MCF 10A (cell line): ENCODE results near the gene DHRS1. TPM values are rescaled to one million over a fixed set of nuclear protein-coding genes. Genes with fewer than 3 reads are reported as not detected.

Experiments
- BruUV-seq: library from RNA; stranded (reverse); fragments of 400-500 nt; replicated peaks from 2 replicates; lab custom pipeline; 2021; lab: Mats Ljungman, UMichigan
- CTCF ChIA-PET: fragments of 300-600 bp; sonication (Branson Sonifier 250); formaldehyde crosslinking; extraction: SDS; loops from one replicate; lab custom pipeline; 2021; ENCODE audit warnings: antibody characterized with exemption, inconsistent platforms; lab: Yijun Ruan, JAX
- POLR2A ChIA-PET: fragments of 300-600, 350-650 bp; sonication (Branson Sonifier 250); formaldehyde crosslinking; extraction: SDS; loops from one replicate; lab custom pipeline; 2020; ENCODE audit warnings: antibody characterized with exemption, inconsistent platforms; lab: Yijun Ruan, JAX
- DNase-seq: peaks from one replicate; pipeline ENCODE4 v3.0.0-alpha.2; 2018; ENCODE audit not compliant: unreplicated experiment
- H3K27ac Mint-ChIP-seq: one replicate; pipeline ENCODE4 v1.8.0; 2022; ENCODE audit warnings: mild to moderate bottlenecking, low read depth, mixed read lengths; ENCODE audit not compliant: unreplicated experiment
- H3K27me3 Mint-ChIP-seq: one replicate; pipeline ENCODE4 v1.8.0; 2022; ENCODE audit warnings: mixed read lengths; ENCODE audit not compliant: insufficient read depth, unreplicated experiment
- H3K36me3 Mint-ChIP-seq: one replicate; pipeline ENCODE4 v1.8.0; 2022; ENCODE audit warnings: mild to moderate bottlenecking, moderate library complexity, mixed read lengths; ENCODE audit not compliant: insufficient read depth, unreplicated experiment
- H3K4me1 Mint-ChIP-seq: one replicate; pipeline ENCODE4 v1.8.0; 2022; ENCODE audit warnings: mixed read lengths; ENCODE audit not compliant: insufficient read depth, unreplicated experiment
- H3K4me3 Mint-ChIP-seq: one replicate; pipeline ENCODE4 v1.8.0; 2022; ENCODE audit warnings: mild to moderate bottlenecking, moderate library complexity, mixed read lengths; ENCODE audit not compliant: unreplicated experiment
- H3K9me3 Mint-ChIP-seq: one replicate; pipeline ENCODE4 v1.8.0; 2022; ENCODE audit warnings: mixed read lengths; ENCODE audit not compliant: unreplicated experiment
- intact Hi-C: fragments of 100-400 bp; cut with micrococcal nuclease; formaldehyde crosslinking; loops from 2 replicates; pipeline ENCODE4 v1.14.1; 2022
- total RNA-seq: library from RNA; stranded (reverse); gene quantifications from 2 replicates; pipeline ENCODE4 v1.2.3, GENCODE V29; 2022
- TF ChIP-seq, protein P1 (sequence below): fragments of 200-600 bp; IDR thresholded peaks from one replicate; pipeline ENCODE4 v1.8.0; 2022; ENCODE audit warnings: antibody characterized with exemption, mild to moderate bottlenecking; ENCODE audit not compliant: unreplicated experiment

The DHRS1 gene
- total RNA-seq, 1 experiment from 2014 or later = 29.7 TPM

DNA sequence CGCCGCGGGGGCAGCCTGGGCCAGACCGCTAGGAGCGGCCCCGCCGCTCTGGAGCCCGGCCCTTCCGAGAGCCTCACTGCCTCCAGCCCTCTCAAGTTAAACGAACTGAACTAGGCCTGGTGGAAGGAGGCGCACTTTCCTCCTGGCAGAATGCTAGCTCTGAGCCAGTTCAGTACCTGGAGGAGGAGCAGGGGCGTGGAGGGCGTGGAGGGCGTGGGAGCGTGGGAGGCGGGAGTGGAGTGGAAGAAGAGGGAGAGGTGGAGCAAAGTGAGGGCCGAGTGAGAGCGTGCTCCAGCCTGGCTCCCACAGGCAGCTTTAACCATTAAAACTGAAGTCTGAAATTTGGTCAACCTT, 17.0 kb upstream of the DHRS1 start:
- Mint-ChIP-seq H3K27ac (no peak overlapping the region), H3K4me1 (peaks cover 20% of the 10 kb centered on the region), H3K36me3 (peaks cover 16% of the 10 kb centered on the region), H3K4me3 (no peak overlapping the region), H3K27me3 (peaks cover 23% of the 10 kb centered on the region), H3K9me3 (no peaks in the 10 kb centered on the region)
- TF ChIP-seq, protein P1, sequence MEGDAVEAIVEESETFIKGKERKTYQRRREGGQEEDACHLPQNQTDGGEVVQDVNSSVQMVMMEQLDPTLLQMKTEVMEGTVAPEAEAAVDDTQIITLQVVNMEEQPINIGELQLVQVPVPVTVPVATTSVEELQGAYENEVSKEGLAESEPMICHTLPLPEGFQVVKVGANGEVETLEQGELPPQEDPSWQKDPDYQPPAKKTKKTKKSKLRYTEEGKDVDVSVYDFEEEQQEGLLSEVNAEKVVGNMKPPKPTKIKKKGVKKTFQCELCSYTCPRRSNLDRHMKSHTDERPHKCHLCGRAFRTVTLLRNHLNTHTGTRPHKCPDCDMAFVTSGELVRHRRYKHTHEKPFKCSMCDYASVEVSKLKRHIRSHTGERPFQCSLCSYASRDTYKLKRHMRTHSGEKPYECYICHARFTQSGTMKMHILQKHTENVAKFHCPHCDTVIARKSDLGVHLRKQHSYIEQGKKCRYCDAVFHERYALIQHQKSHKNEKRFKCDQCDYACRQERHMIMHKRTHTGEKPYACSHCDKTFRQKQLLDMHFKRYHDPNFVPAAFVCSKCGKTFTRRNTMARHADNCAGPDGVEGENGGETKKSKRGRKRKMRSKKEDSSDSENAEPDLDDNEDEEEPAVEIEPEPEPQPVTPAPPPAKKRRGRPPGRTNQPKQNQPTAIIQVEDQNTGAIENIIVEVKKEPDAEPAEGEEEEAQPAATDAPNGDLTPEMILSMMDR = no peak
- ChIA-PET CTCF (interaction anchor here (0.6 to 1.8 kb wide), 4 partner anchors 9 to 115 kb away, joined by 4 to 8 read pairs (median 6); partner anchors contain the start of gene CIDEB), POLR2A (interaction anchor here (1.6 kb wide), 1 partner anchor 170 kb away, joined by 4 read pairs; the partner anchor contains the start of gene PSME2)
- no TSS peak for BruUV-seq
- intact Hi-C loops = no loop called here
- DNase-seq = no peak

DNA sequence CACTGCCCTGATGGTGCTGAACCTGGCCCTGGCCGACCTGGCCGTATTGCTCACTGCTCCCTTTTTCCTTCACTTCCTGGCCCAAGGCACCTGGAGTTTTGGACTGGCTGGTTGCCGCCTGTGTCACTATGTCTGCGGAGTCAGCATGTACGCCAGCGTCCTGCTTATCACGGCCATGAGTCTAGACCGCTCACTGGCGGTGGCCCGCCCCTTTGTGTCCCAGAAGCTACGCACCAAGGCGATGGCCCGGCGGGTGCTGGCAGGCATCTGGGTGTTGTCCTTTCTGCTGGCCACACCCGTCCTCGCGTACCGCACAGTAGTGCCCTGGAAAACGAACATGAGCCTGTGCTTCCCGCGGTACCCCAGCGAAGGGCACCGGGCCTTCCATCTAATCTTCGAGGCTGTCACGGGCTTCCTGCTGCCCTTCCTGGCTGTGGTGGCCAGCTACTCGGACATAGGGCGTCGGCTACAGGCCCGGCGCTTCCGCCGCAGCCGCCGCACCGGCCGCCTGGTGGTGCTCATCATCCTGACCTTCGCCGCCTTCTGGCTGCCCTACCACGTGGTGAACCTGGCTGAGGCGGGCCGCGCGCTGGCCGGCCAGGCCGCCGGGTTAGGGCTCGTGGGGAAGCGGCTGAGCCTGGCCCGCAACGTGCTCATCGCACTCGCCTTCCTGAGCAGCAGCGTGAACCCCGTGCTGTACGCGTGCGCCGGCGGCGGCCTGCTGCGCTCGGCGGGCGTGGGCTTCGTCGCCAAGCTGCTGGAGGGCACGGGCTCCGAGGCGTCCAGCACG, 16.4 kb upstream of the DHRS1 start:
- BruUV-seq = no TSS peak
- Mint-ChIP-seq H3K9me3 (no peaks in the 10 kb centered on the region), H3K36me3 (peaks cover 16% of the 10 kb centered on the region), H3K4me1 (peaks cover 20% of the 10 kb centered on the region), H3K4me3 (no peak overlapping the region), H3K27me3 (peaks cover 23% of the 10 kb centered on the region), H3K27ac (no peak overlapping the region)
- intact Hi-C loops = no loop called here
- DNase-seq = no peak
- ChIA-PET CTCF (interaction anchor here (1.5 to 1.8 kb wide), 2 partner anchors 9 to 19 kb away, joined by 8 read pairs; partner anchors contain the start of gene CIDEB), POLR2A (interaction anchor here (1.6 kb wide), 1 partner anchor 170 kb away, joined by 4 read pairs; the partner anchor contains the start of gene PSME2)
- TF ChIP-seq, protein P1 = no peak

DNA sequence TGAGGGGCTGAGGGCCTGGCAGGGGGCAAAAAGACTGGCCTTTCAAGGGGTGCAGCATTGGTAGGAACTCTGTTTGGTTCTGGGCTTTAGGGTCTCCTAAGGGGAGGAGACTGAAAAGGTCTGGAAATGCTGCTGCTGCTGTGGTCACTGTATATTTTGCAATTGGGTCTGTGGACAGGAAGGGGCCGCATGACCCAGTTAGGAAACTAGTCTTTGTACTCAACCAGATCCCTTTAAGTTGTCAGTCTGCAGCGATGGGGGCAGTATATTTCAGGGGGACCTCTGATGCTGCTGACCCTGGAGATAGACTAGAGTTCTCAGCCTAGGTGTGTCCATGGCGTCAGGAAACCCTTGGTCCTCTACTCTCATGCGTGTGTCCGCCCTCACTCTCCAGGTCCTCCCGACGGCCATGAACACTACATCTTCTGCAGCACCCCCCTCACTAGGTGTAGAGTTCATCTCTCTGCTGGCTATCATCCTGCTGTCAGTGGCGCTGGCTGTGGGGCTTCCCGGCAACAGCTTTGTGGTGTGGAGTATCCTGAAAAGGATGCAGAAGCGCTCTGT, 15.7 kb upstream of the DHRS1 start:
- no peak overlapping the region for H3K27ac Mint-ChIP-seq
- ChIA-PET CTCF (interaction anchor here (1.3 to 1.8 kb wide), 3 partner anchors 18 to 72 kb away, joined by 3 to 8 read pairs (median 5); partner anchors contain the start of gene TINF2), POLR2A (interaction anchor here (1.4 to 1.6 kb wide), 2 partner anchors 16 to 169 kb away, joined by 3 to 4 read pairs; partner anchors contain the start of gene PSME2)
- peaks cover 22% of the 10 kb centered on the region for H3K4me1 Mint-ChIP-seq
- no peak overlapping the region for H3K4me3 Mint-ChIP-seq
- H3K36me3 Mint-ChIP-seq = peaks cover 16% of the 10 kb centered on the region
- H3K9me3 Mint-ChIP-seq = no peaks in the 10 kb centered on the region
- no peak for DNase-seq
- intact Hi-C loops = no loop called here
- BruUV-seq = no TSS peak
- peaks cover 19% of the 10 kb centered on the region for H3K27me3 Mint-ChIP-seq
- TF ChIP-seq, protein P1 = no peak
